NCI-H774 (cell line): ENCODE data around the gene ARHGDIA.
A peak's percentile ranks its signal among the peaks of the same experiment; 100 is the strongest.
"Not testable (repeated sequence)": the region's sequence is repeated elsewhere in the genome, so short reads cannot be mapped to it uniquely, and the experiment has no call there.

Experiments used
- DNase-seq: peaks from one replicate; lab custom pipeline; 2025; lab: John Stamatoyannopoulos, UW

Gene ARHGDIA

GRCh38 chr17:81870981-81871386 is at the start of gene ARHGDIA:
Gene ARHGDIA, minus strand, starts transcription at chr17:81871337. Its CDS starts 1,407 bp downstream, at chr17:81869930.
- no peak for DNase-seq

DNA sequence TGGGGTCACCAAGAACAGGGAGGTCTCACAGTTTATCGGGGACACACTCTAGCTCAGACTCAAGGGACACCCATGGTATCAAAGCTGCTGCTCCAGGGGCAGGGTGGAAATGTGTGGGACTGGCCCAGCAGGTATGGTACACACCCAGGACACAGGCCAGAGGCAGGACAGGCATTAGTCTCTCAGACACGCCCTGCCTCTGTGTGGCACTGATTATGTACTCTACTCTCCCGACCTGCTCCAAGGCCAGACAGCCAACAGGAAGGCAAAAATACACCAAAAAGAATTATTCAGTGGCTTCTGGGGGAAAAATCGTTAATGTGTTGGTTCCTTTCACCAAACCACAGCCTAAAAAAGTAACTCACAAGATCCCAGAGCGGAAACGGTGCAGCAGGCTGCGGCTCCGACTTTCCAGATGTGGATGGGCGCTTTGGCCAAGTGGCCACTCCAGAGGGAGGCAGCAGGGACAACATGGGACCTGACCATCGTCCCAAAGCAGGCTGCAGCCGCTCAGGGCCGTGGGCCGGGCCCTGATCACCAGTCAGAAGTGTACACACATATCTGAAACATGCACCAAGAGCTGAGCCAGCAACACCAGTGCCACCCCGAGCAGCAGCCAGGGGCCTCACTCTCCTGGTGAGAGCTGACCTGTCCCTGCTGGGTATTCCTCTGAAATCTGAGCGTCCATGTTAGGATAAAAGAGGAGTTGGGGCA is 47.9 kb upstream of the ARHGDIA start:
- no peak for DNase-seq

- DNase-seq = not testable (repeated sequence)
These were observed 47.2 kb upstream of the ARHGDIA start for GRCh38 chr17:81918333-81918669.

- peak; percentile 90 for DNase-seq
These were observed 46.6 kb upstream of the ARHGDIA start, which contains the start of gene SIRT7 for GRCh38 chr17:81917565-81918332. Gene SIRT7, minus strand, starts transcription at chr17:81918176. Its CDS starts 45 bp downstream, at chr17:81918131.

DNA sequence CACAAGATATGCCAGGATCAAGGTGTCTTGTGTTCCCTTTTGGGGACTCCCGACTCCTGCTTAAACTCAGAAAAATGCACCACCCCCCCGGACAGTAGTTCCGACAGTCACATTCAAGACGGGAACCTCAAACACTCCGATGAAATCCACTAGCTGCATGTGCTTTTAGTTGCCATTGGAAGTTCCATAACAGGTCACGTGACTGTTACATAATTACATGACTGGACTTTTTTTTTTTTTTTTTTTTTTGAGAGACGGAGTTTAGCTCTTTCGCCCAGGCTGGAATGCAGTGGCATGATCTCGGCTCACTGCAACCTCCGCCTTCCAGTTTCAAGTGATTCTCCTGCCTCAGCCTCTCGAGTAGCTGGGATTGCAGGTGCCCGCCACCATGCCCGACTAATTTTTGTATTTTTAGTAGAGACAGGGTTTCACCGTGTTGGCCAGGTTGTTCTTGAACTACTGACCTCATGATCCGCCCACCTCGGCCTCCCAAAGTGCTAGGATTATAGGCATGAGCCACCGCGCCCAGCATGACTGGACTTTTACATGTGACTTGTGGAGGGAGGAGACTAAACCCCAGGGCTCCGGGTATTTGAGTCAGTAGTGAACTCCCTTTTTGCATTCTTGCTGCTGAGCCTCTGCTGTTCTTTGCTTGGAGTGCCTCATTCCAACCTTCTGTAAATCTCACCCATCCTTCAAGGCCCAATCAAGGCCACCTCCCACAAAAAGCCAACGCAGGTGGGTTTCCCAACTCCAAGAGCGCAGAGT is 45.3 kb upstream of the ARHGDIA start:
- DNase-seq = no peak

- no peak for DNase-seq
These were observed 44.2 kb upstream of the ARHGDIA start for GRCh38 chr17:81915331-81915730.

- no peak for DNase-seq
These were observed 43.1 kb upstream of the ARHGDIA start for GRCh38 chr17:81914103-81914850.

DNA sequence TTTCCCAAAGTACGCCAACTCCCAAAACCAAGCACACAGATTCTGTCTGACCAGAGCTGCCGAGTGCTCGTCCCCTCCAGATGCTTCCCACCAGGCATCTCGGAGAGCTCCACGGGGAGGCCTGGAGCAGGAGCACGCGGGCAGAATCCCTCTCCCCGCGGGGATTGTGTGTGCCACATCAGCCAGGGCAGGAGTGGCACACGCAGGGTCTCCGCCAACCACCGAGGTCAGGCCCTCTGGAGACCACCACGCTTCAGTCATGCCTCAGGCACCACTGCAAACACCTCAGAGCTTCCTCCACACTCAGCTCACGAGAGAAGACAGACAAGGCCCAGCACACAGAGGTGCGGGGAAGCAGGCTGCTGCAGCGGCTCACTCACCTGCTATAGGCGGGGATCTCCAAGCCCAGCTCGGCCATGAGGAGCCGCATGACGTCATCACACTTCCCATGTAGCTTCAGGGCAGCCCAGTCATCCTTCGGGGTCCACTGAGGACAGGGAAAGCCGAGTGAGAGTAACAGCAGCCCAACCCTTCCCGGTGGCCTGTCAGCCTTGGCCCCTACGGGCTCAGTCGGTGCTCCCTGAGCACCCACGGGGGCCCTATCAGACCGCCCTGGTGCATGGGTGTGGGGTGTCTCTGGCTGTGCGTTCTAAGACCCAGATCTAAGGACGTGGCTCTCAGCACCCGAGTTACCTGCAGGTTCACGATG is 42.4 kb upstream of the ARHGDIA start:
- DNase-seq = no peak

DNA sequence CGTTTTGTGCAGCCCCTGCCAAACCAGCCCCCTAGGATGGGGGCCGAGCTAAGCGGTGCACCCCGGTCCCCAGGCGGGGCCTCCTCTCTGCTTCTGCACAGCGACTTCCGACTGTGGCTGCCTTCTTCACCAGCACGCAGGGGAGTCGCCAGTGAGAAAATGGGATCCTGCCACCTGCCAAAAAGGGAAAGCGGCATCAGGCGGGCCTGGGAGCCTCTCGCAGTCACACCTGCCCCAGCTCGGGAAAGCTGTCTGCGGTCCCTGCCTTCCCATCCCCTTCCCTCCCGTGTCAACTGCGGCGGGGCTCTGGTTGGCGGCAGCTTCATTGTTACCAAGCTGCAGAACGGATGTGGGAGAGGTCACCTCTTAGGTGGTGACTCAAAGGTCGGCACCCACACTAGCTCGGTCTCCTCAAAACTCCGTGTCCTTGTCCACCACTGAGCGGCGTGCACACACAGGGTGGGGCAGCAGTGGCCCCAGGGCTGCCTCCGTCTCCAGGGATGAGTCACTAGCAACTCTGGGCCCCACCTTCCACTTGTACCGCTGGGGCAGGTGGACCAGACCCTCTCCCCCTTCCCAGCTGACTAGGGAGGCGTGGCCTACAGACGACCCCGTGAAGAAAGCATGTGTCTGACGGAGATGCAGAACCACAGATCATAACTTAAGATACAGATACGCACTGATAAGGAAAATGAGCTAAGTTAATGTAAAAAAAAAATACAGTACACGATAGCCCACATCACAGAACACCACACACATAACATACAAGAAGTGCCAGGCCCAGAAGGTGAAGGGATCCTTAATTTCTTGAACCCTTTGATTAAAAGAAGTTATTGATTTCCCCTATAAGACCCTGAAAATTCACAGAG is 41.5 kb upstream of the ARHGDIA start:
- no peak for DNase-seq

- DNase-seq = no peak
These were observed 40.8 kb upstream of the ARHGDIA start for GRCh38 chr17:81911969-81912368.

GRCh38 chr17:81911277-81911961 is 40.3 kb upstream of the ARHGDIA start, which contains the start of gene PCYT2:
Gene PCYT2, minus strand, starts transcription at chr17:81911399. Its CDS starts 44 bp downstream, at chr17:81911355.
- peak; percentile 96 for DNase-seq

- DNase-seq = no peak
These were observed 39.7 kb upstream of the ARHGDIA start for GRCh38 chr17:81910840-81911276.

- DNase-seq = no peak
These were observed 39.1 kb upstream of the ARHGDIA start for GRCh38 chr17:81909966-81910839.

DNA sequence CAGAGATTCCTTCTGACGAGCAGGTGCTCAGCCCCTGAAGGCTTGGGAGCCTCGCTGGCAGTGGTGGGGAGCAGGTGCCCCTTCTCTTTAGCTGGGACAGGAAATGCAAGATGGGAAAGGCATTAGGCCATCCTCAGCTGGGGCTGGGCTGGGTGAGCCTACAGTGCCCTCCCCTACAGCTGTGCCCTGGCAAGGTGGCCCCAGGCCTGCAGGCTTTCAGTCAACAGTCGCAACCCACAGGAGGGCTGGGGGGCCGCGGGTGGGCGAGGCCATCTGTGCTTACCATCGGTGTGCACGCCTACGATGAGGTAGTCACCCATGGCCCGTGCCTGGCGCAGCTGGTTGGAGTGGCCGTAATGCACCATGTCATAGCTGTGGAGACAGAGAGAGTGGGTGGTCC is 38.1 kb upstream of the ARHGDIA start:
- DNase-seq = no peak

DNA sequence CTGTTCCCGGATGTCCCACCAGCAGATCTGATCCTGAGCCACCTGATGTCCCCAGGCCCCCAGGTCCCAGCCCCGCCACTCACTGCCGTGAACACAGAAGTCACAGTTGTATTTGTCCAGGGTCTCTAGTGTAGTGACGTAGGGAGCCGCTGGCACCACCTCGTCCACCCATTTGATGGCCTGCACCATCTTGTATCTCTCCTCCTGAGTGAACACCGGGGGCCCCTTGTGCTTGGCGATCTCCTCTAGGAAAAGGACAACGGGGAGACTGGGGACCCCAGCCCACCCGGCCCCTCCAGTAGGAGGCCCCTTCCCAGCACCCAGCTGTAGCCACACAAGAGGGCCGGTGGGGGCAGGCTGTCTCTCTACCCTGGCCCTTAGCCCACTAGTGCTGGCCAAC is 37.7 kb upstream of the ARHGDIA start:
- no peak for DNase-seq

DNA sequence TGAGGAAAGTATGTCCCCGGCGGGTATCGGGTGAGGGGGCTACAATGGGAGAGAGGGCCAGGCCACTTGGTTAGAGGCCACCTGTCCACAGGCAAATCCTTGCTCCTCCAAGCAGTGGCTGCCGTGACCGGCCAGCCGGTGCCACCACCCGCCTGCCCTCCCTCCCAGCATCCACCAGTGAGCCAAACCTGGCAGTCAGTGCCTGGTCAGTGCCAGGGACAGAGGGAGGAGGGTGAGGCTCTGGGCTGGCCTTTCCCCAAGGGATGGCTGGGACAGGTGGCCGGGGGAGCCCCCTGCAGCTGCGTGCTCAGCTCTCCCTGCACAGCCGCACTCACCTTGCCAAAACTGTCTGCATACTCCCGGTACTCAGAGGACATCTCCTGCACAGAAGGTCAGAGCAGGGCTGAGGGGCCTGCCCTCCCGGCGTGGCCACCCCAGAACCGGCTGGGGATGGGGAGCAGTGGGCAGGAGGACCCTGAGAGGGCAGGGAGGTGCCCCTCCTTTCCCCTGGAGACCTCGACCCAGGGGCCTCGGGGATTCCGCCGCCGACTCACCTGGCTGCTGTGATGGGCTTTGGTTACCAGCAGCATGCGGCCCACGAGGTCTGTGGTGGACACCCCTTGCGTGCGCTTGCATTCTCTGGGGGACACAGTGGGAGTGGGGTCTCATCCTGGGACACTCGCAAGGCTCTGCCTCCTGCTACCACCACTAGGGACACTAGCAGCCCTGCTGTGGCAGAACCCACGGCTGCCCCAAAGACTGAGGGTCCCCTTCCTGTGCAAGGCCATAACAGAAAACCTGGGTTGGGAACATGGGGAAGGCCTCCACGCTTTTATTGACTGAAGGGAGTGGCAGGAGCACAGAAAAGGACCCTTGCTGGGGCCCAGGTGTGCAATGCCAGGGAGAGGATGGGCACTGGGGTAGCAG is 36.3 kb upstream of the ARHGDIA start:
- no peak for DNase-seq

- no peak for DNase-seq
These were observed 35.5 kb upstream of the ARHGDIA start for GRCh38 chr17:81906476-81907218.
